HepG2 (cell line): Measurements from ENCODE around the gene CD58. TPM values are rescaled to one million over a fixed set of nuclear protein-coding genes. Genes with fewer than 3 reads are reported as not detected.

Experiments
- CREB1 ChIP-seq, 2 experiments: fragments of 450-650 bp in 1 of 2; IDR thresholded peaks; 2 replicates each; pipeline ENCODE4 v1.6.1; 2016 to 2017; ENCODE audit warnings: control low read depth in 1 of 2, mild to moderate bottlenecking in 1 of 2, missing compliant biosample characterization in 1 of 2, missing genetic modification characterization in 1 of 2
- DR1 ChIP-seq: sonication (generic); formaldehyde crosslinking; IDR thresholded peaks from 2 replicates; pipeline ENCODE4 v1.8.0; 2021; ENCODE audit warnings: mild to moderate bottlenecking, missing genetic modification reagents, inconsistent platforms
- HNRNPH1 ChIP-seq: fragments of 200-400 bp; formaldehyde crosslinking; optimal IDR thresholded peaks from 2 replicates; pipeline ENCODE3; 2017; ENCODE audit warnings: mild to moderate bottlenecking, low read depth, low read length
- MBD4 ChIP-seq: IDR thresholded peaks from 2 replicates; pipeline ENCODE4 v1.6.1; 2012; ENCODE audit warnings: low read length, inconsistent platforms, borderline replicate concordance
- MED1 ChIP-seq: sonication (generic); formaldehyde crosslinking; IDR thresholded peaks from 2 replicates; pipeline ENCODE4 v1.4.0; 2020; ENCODE audit warnings: missing genetic modification reagents
- MEIS2 ChIP-seq: sonication (generic); formaldehyde crosslinking; IDR thresholded peaks from 2 replicates; pipeline ENCODE4 v1.9.0; 2021; ENCODE audit warnings: mild to moderate bottlenecking, missing genetic modification reagents
- RFXAP ChIP-seq: sonication (generic); formaldehyde crosslinking; IDR thresholded peaks from 2 replicates; pipeline ENCODE4 v1.4.0; 2020; ENCODE audit warnings: missing genetic modification reagents, borderline replicate concordance
- SYNCRIP ChIP-seq: fragments of 200-400 bp; formaldehyde crosslinking; IDR thresholded peaks from 2 replicates; pipeline ENCODE4 v1.6.1; 2018; ENCODE audit warnings: mild to moderate bottlenecking, low read depth, low read length; ENCODE audit not compliant: insufficient read depth
- TEAD3 ChIP-seq: optimal IDR thresholded peaks from 2 replicates; pipeline ENCODE3; 2016; ENCODE audit warnings: borderline replicate concordance
- ZBTB38 ChIP-seq: sonication (generic); formaldehyde crosslinking; IDR thresholded peaks from 2 replicates; pipeline ENCODE4 v1.5.1; 2020; ENCODE audit warnings: mild to moderate bottlenecking, missing genetic modification reagents
- ZKSCAN1 ChIP-seq: fragments of 150-350 bp; IDR thresholded peaks from 2 replicates; pipeline ENCODE4 v1.6.1; 2014; ENCODE audit warnings: low read length
- polyA plus RNA-seq, 8 experiments: library from polyadenylated mRNA; depleted of rRNA in 3 of 8; stranded (reverse) in 7 of 8; unstranded in 1 of 8; fragments of >200 nt; fragmentation: Illumina TruSeq in 4 of 8; extraction: Trizol in 4 of 8; gene quantifications; 2 replicates each; pipeline versions ENCODE4 v1.2.1 to v1.2.3, GENCODE V29; 2011 to 2016; ENCODE audit warnings: low read depth in 4 of 8, missing spikeins in 1 of 8, mixed read lengths in 1 of 8; ENCODE audit not compliant: insufficient read depth in 1 of 8
- total RNA-seq, 5 experiments: library from RNA; depleted of rRNA; stranded (reverse); fragments of >200 nt; fragmentation: Illumina TruSeq; extraction: Trizol; gene quantifications; 2 replicates each; pipeline ENCODE4 v1.2.3, GENCODE V29; 2016; ENCODE audit warnings: low read depth in 1 of 5
- TF ChIP-seq, protein P1 (sequence below): sonication (generic); formaldehyde crosslinking; IDR thresholded peaks from 2 replicates; pipeline ENCODE4 v1.8.0; 2022; ENCODE audit warnings: mild to moderate bottlenecking, missing genetic modification reagents, borderline replicate concordance
- TF ChIP-seq, protein P2 (sequence below): IDR thresholded peaks from 2 replicates; pipeline ENCODE4 v1.6.1; 2016

Gene CD58
- total and polyA plus RNA-seq, 2 of the 13 experiments (the other 11 are each of a cell fraction or from before 2014, with no cell fraction given): 9.4 to 13.5 TPM

DNA sequence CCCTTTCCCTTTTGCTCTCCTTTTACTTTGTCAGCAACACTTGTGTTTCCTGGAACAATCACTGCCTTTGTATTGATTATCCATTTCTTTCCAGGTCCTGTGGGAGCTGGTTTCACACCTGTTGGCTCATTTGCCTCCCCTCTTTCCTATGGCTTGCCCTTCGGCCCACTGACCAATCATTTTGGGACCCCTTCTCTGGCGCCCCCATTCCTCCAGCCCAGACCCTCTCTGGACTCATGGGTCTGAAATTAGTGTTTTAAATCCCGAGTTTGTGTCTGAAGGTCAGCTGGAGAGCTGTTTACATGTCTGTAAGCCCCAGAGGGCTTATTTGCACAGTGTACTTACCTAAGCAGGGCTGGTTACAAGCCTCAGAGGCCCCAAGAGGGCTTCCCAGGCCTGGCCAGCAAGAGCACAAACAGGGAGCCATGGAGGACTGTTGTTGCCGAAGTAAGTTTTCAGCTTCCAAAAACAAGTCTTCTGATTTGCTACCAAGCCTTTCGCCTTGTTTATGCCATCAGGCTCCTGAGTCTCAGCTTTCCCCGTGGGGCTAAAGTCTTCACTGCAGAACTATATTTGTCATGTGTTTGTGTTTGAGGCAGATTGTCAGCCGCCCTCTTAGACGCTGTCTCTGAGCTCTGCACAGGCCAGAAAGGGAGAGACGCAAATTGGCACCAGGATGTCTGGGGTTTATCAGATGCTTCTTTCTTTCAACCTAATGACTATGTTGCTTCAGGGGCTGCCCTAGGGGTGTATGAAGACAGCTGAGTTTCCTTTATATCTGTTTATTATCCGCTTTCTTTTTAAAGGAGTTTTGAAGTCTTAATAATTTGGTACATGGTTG, 104.8 kb downstream of the CD58 start (continued):
- TF ChIP-seq, protein P1, sequence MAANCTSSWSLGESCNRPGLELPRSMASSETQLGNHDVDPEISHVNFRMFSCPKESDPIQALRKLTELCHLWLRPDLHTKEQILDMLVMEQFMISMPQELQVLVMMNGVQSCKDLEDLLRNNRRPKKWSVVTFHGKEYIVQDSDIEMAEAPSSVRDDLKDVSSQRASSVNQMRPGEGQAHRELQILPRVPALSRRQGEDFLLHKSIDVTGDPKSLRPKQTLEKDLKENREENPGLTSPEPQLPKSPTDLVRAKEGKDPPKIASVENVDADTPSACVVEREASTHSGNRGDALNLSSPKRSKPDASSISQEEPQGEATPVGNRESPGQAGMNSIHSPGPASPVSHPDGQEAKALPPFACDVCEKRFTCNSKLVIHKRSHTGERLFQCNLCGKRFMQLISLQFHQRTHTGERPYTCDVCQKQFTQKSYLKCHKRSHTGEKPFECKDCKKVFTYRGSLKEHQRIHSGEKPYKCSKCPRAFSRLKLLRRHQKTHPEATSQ: peak; percentile 61; the same call in 1 of the 2 replicates
- peak; percentile 91 for TF ChIP-seq MED1 (CRISPR knock-in tag)
- TF ChIP-seq MEIS2 (CRISPR knock-in tag): peak; percentile 83; the same call in 1 of the 2 replicates
- TF ChIP-seq SYNCRIP: no peak
- peak; percentile 72; the same call in 1 of the 2 replicates for TF ChIP-seq RFXAP (CRISPR knock-in tag)
- TF ChIP-seq DR1 (CRISPR knock-in tag): peak; percentile 65; the same call in 1 of the 2 replicates
- TF ChIP-seq ZBTB38 (CRISPR knock-in tag): no peak; the same call in 1 of the 2 replicates
- TF ChIP-seq, protein P2, sequence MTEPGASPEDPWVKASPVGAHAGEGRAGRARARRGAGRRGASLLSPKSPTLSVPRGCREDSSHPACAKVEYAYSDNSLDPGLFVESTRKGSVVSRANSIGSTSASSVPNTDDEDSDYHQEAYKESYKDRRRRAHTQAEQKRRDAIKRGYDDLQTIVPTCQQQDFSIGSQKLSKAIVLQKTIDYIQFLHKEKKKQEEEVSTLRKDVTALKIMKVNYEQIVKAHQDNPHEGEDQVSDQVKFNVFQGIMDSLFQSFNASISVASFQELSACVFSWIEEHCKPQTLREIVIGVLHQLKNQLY: no peak
- TF ChIP-seq TEAD3 (CRISPR knock-in tag): no peak
- TF ChIP-seq CREB1 (IDR thresholded peaks at IDR 0.05): no peak
- peak; percentile 74; the same call in 1 of the 2 replicates for TF ChIP-seq CREB1 (CRISPR knock-in tag; IDR thresholded peaks at IDR 0.05)
- TF ChIP-seq ZKSCAN1: no peak
- no peak for TF ChIP-seq HNRNPH1
- 0 out of 2 replicates have a peak, but pooled peaks have one; percentile 29 for TF ChIP-seq MBD4
